Fibroblast of gingiva (primary cell): ENCODE data around the gene SLC41A3.
"Not testable (repeated sequence)": the region's sequence is repeated elsewhere in the genome, so short reads cannot be mapped to it uniquely, and the experiment has no call there.

ENCODE experiments used
- DNase-seq: peaks from one replicate; pipeline ENCODE4 v3.0.0-alpha.2; 2011; ENCODE audit warnings: low read depth

SLC41A3 gene

GRCh38 chr3:125990253-125990970 is 93.5 kb downstream of the SLC41A3 start:
- DNase-seq, result peak; percentile 85

GRCh38 chr3:125984951-125985350 is 99.0 kb downstream of the SLC41A3 start:
- not testable (repeated sequence) for DNase-seq

- not testable (repeated sequence) for DNase-seq
These were observed 106.8 kb downstream of the SLC41A3 start for GRCh38 chr3:125977104-125977503.

GRCh38 chr3:125976003-125976390 is 107.9 kb downstream of the SLC41A3 start:
- not testable (repeated sequence) for DNase-seq

- peak; percentile 6 for DNase-seq
These were observed 108.5 kb downstream of the SLC41A3 start for GRCh38 chr3:125975245-125976002.

- peak; percentile 9 for DNase-seq
These were observed 111.7 kb downstream of the SLC41A3 start for GRCh38 chr3:125971997-125972944.

GRCh38 chr3:125968701-125969592 is 115.0 kb downstream of the SLC41A3 start, which contains the start of gene ROPN1B:
ROPN1B (plus strand) TSS chr3:125969178; CDS start chr3:125972055, 2,877 bp downstream.
- not testable (repeated sequence) for DNase-seq

- not testable (repeated sequence) for DNase-seq
These were observed 115.8 kb downstream of the SLC41A3 start for GRCh38 chr3:125968121-125968520.

GRCh38 chr3:125967156-125967555 is 116.8 kb downstream of the SLC41A3 start:
- DNase-seq, result no peak

GRCh38 chr3:125965505-125965904 is 118.4 kb downstream of the SLC41A3 start:
- DNase-seq, result no peak

- DNase-seq, result not testable (repeated sequence)
These were observed 120.1 kb downstream of the SLC41A3 start for GRCh38 chr3:125963834-125964233.

GRCh38 chr3:125961289-125961589 is 122.7 kb downstream of the SLC41A3 start:
- DNase-seq, result no peak

- DNase-seq, result no peak
These were observed 123.3 kb downstream of the SLC41A3 start for GRCh38 chr3:125960456-125961288.

GRCh38 chr3:125960066-125960424 is 123.9 kb downstream of the SLC41A3 start:
- DNase-seq, result no peak

- no peak for DNase-seq
These were observed 124.4 kb downstream of the SLC41A3 start for GRCh38 chr3:125959317-125960065.

- no peak for DNase-seq
These were observed 125.2 kb downstream of the SLC41A3 start for GRCh38 chr3:125958511-125959316.

GRCh38 chr3:125957674-125958510 is 126.0 kb downstream of the SLC41A3 start:
- DNase-seq, result no peak

GRCh38 chr3:125957020-125957419 is 126.9 kb downstream of the SLC41A3 start:
- DNase-seq, result not testable (repeated sequence)
